Upper lobe of right lung (tissue), 1 donor: ENCODE measurements around the gene IGSF9B. TPM values are rescaled to one million over a fixed set of nuclear protein-coding genes. Genes with fewer than 3 reads are reported as not detected.

ENCODE experiments used
- ATAC-seq: fragments of 200-7000 bp; cut with Tn5 transposase; one replicate; pipeline ENCODE4 v1.9.1; 2020; ENCODE audit warnings: mild to moderate bottlenecking, moderate library complexity
- DNase-seq: peaks from one replicate; pipeline ENCODE4 v3.0.0-alpha.2; 2020
- H3K27ac ChIP-seq: fragments of 200-600 bp; one replicate; pipeline ENCODE4 v1.8.0; 2022
- H3K27me3 ChIP-seq: fragments of 200-600 bp; one replicate; pipeline ENCODE4 v1.8.0; 2022; ENCODE audit warnings: mild to moderate bottlenecking
- H3K36me3 ChIP-seq: fragments of 200-600 bp; one replicate; pipeline ENCODE4 v1.8.0; 2022
- H3K4me1 ChIP-seq: fragments of 200-600 bp; one replicate; pipeline ENCODE4 v1.8.0; 2022
- H3K4me3 ChIP-seq: fragments of 200-600 bp; one replicate; pipeline ENCODE4 v1.8.0; 2022; ENCODE audit warnings: mild to moderate bottlenecking
- H3K9me3 ChIP-seq: fragments of 200-600 bp; one replicate; pipeline ENCODE4 v1.8.0; 2022
- intact Hi-C: fragments of 100-400 bp; cut with DNase I; formaldehyde crosslinking; loops from one replicate; pipeline ENCODE4 v1.11.0; 2022
- total RNA-seq: library from RNA; stranded (reverse); fragmentation: NEBNext Ultra II Directional; extraction: Animal tissue kit (Norgen Biotek cat#: 25700); gene quantifications from one replicate; pipeline ENCODE4 v1.2.1, GENCODE V29; 2021
- TF ChIP-seq, protein P1 (sequence below): fragments of 200-600 bp; IDR thresholded peaks from one replicate; pipeline ENCODE4 v1.8.0; 2022; ENCODE audit warnings: antibody characterized with exemption
- donor health status: DM: no; HTN: yes; CAD: no; lungs with severe emphysema.

Gene IGSF9B
- total RNA-seq, 1 donor from 2014 or later = 2.9 TPM

DNA sequence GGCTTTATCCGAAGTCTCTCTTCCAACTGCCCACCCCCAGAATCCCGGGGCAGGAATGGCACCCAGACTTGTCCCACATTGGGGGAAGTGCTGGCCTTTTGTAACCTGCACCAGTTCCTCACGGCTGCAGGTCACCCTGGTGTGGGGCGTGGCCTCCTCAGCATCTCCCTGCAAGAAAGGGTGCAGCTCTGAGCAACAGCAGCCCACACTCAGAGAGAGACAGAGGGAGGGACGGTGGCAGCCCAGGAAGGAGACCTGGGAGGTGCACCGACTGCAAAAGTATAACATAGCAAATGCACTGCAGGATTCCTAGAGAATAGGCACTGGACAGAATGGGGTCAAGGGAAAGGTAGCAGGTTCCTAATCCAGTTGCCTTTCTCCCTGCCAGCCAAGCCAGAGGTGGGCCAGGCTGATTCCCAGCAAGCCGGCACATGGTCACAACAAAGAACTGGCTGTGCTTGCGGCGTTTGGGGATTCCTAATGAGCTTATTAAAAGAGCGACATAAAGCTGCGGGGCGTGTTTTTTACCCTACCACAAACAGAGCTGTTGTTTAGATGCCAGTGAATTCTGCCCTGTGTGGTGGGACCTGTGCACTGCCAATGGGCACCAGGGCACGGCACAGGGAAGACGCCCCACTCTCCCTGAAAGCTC is 18.2 kb upstream of the IGSF9B start:
- H3K27me3 ChIP-seq = no peaks in the 10 kb centered on the region
- no peak for ATAC-seq
- no peak overlapping the region for H3K27ac ChIP-seq
- H3K4me3 ChIP-seq = no peak overlapping the region
- TF ChIP-seq, protein P1, sequence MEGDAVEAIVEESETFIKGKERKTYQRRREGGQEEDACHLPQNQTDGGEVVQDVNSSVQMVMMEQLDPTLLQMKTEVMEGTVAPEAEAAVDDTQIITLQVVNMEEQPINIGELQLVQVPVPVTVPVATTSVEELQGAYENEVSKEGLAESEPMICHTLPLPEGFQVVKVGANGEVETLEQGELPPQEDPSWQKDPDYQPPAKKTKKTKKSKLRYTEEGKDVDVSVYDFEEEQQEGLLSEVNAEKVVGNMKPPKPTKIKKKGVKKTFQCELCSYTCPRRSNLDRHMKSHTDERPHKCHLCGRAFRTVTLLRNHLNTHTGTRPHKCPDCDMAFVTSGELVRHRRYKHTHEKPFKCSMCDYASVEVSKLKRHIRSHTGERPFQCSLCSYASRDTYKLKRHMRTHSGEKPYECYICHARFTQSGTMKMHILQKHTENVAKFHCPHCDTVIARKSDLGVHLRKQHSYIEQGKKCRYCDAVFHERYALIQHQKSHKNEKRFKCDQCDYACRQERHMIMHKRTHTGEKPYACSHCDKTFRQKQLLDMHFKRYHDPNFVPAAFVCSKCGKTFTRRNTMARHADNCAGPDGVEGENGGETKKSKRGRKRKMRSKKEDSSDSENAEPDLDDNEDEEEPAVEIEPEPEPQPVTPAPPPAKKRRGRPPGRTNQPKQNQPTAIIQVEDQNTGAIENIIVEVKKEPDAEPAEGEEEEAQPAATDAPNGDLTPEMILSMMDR = no peak
- no peaks in the 10 kb centered on the region for H3K36me3 ChIP-seq
- intact Hi-C loops = no loop called here
- H3K9me3 ChIP-seq = no peaks in the 10 kb centered on the region
- DNase-seq = no peak
- H3K4me1 ChIP-seq = no peaks in the 10 kb centered on the region

DNA sequence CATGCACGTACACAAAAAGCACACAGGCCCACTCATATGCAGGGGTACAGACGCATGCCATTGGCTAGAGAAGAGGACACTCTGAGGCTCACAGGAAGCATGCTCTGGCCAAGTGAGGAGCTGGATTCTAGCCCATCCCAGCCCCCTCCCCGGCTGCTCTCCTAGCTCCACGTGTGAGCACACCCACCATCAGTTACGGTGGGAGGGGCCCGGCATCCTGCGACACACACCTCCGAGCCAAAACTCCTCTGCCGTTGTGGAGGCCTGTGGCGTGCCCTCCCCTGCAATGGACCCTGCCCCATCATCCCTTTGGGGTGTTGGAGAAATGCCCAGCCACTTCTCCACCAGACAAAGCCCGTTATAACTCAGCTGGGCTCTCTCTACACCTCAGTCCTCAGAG is 15.1 kb upstream of the IGSF9B start:
- Histone ChIP-seq H3K27me3 (peaks cover 8% of the 10 kb centered on the region), H3K27ac (no peak overlapping the region), H3K9me3 (no peaks in the 10 kb centered on the region), H3K4me3 (no peak overlapping the region), H3K36me3 (no peaks in the 10 kb centered on the region), H3K4me1 (peaks cover 4% of the 10 kb centered on the region)
- ATAC-seq (no peak), DNase-seq (no peak)
- TF ChIP-seq, protein P1 = no peak
- intact Hi-C loops = no loop called here

DNA sequence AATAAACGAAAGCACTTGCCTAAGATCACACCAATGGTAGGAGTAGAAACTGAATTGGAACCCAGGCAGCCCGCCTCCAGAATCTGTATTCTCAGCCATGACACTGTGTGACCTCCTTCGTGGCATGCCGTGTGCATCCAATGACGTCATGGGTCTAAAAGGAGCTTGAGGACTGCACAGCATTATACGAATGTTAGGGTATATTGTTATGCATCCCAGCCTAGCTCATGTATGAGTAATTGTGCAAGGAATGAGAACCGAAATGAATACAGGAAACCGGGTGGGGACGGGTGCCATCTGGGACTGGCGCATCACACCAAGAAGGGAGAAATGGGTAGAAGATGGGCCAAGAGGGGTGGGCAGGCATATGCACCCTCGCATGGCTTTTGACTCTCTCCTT is 12.3 kb upstream of the IGSF9B start:
- H3K27me3 ChIP-seq = peaks cover 8% of the 10 kb centered on the region
- ATAC-seq = no peak
- no peaks in the 10 kb centered on the region for H3K9me3 ChIP-seq
- intact Hi-C loops = no loop called here
- no peaks in the 10 kb centered on the region for H3K36me3 ChIP-seq
- no peak overlapping the region for H3K4me3 ChIP-seq
- TF ChIP-seq, protein P1 = no peak
- no peak for DNase-seq
- no peak overlapping the region for H3K27ac ChIP-seq
- peaks cover 7% of the 10 kb centered on the region for H3K4me1 ChIP-seq

DNA sequence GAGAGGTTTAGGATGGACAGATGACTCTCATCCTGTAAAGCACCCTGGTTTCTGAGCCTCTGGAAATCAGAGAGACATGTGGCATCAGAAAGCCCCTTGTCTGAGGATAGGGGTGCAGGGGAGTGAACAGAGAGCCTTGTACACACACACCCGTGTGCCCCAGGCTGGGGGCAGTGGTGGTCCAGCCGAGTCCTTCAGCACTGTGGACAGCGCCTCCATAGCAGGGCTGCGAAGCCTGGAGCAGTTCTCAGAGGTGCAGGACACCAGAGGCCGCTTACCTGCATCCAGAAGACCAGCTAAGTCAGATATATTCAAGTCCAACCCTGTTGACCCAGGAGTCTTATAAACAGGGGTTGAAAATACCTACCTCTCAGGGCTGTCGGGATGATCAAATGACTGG is 11.5 kb upstream of the IGSF9B start:
- TF ChIP-seq, protein P1 = no peak
- Histone ChIP-seq H3K4me3 (no peak overlapping the region), H3K9me3 (no peaks in the 10 kb centered on the region), H3K36me3 (no peaks in the 10 kb centered on the region), H3K4me1 (peaks cover 7% of the 10 kb centered on the region), H3K27ac (no peak overlapping the region), H3K27me3 (peaks cover 8% of the 10 kb centered on the region)
- DNase-seq = no peak
- intact Hi-C loops = no loop called here
- ATAC-seq = no peak

DNA sequence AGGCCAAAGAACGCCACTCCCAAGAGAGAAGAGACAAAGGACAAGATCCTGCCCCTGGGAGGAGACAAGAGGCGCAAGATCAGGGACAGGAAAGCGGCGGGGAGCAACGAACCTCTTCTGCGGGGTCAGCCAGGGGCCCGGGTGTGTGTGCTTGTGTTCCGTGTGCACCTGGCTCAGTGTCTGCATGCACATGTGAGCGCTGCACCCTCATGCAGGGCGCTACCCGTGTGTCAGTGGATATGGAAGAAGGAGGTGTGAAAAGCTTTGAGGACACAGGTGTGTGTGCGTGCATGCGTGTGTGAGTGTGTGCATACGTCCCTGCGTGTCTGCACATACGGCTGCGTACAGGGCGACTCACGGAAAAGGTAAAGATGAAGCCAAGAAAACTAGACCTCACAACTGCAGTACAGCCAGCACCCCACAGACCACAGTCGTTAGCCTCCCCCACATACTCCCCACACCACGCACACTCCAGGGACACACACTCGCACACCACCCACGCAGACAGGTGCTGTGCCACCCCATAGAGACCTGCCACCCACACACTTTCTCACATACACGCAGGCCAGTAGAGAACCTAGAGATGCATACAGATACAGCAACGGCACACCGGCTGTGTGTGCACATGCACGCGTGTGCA is 11.0 kb upstream of the IGSF9B start:
- peaks cover 8% of the 10 kb centered on the region for H3K27me3 ChIP-seq
- intact Hi-C loops = no loop called here
- TF ChIP-seq, protein P1 = no peak
- no peaks in the 10 kb centered on the region for H3K9me3 ChIP-seq
- H3K36me3 ChIP-seq = no peaks in the 10 kb centered on the region
- peak overlapping the region; percentile 10 for H3K4me3 ChIP-seq
- no peak for DNase-seq
- H3K27ac ChIP-seq = no peak overlapping the region
- no peak for ATAC-seq
- H3K4me1 ChIP-seq = peaks cover 7% of the 10 kb centered on the region
